GM12878 (cell line): ENCODE results near the gene ROM1. TPM values are rescaled to one million over a fixed set of nuclear protein-coding genes. Genes with fewer than 3 reads are reported as not detected.

Experiments used
- ATAC-seq: fragments of 200-7000 bp; cut with Tn5 transposase; 3 replicates; pipeline ENCODE4 v1.9.1; 2020; ENCODE audit warnings: mild to moderate bottlenecking, moderate library complexity
- BruUV-seq: library from RNA; stranded (reverse); fragments of 400-500 nt; replicated peaks from 2 replicates; lab custom pipeline; 2021; lab: Mats Ljungman, UMichigan
- CTCF ChIA-PET: fragments of 300-600 bp; sonication (Branson Sonifier 250); formaldehyde crosslinking; extraction: SDS; loops from one replicate; lab custom pipeline; 2021; ENCODE audit warnings: inconsistent platforms; lab: Yijun Ruan, JAX
- POLR2A ChIA-PET: fragments of 350-600 bp; formaldehyde crosslinking; extraction: SDS; loops from one replicate; lab custom pipeline; 2021; ENCODE audit warnings: inconsistent platforms; lab: Charles Lee
- RAD21 ChIA-PET: fragments of 300-600 bp; sonication (Branson Sonifier 250); formaldehyde crosslinking; loops from one replicate; lab custom pipeline; 2023; ENCODE audit warnings: antibody characterized with exemption; ENCODE audit not compliant: unreplicated experiment; lab: Charles Lee
- SMC1A ChIA-PET: fragments of 300-600 bp; sonication (Branson Sonifier 250); formaldehyde crosslinking; loops from one replicate; lab custom pipeline; 2023; ENCODE audit not compliant: unreplicated experiment, uncharacterized antibody; lab: Charles Lee
- DNase-seq: peaks from one replicate; pipeline ENCODE4 v3.0.0-alpha.2; 2011; ENCODE audit warnings: low read depth, low spot score
- FAIRE-seq: peaks from 3 replicates; lab custom pipeline; 2011; peaks lifted over from hg19 to GRCh38; lab: Jason Lieb, UNC
- H2AFZ ChIP-seq: 2 replicates; pipeline ENCODE4 v1.6.0; 2011; ENCODE audit warnings: low read depth, low read length, control low read depth; ENCODE audit not compliant: control insufficient read depth
- H3K27ac ChIP-seq: 2 replicates; pipeline ENCODE4 v1.5.1; 2011; ENCODE audit warnings: control low read depth; ENCODE audit not compliant: control insufficient read depth, insufficient read depth
- H3K27me3 ChIP-seq, 2 experiments: replicated peaks in 1 of 2; 2 replicates each; pipeline versions ENCODE4 v1.6.0 to v1.6.1; 2011; ENCODE audit warnings: low read length in 1 of 2; ENCODE audit not compliant: control insufficient read depth in 2 of 2, insufficient read depth in 2 of 2
- H3K36me3 ChIP-seq, 2 experiments: 2 replicates each; pipeline ENCODE4 v1.5.1; 2011; ENCODE audit warnings: low read length in 1 of 2; ENCODE audit not compliant: control insufficient read depth in 2 of 2, insufficient read depth in 2 of 2
- H3K4me1 ChIP-seq: 2 replicates; pipeline ENCODE4 v1.6.1; 2011; ENCODE audit warnings: mild to moderate bottlenecking, low read length, moderate library complexity, mixed read lengths; ENCODE audit not compliant: control insufficient read depth, insufficient read depth
- H3K4me2 ChIP-seq: 2 replicates; pipeline ENCODE4 v1.6.0; 2011; ENCODE audit warnings: control low read depth; ENCODE audit not compliant: control insufficient read depth, insufficient read depth
- H3K4me3 ChIP-seq: fragments of 200-600 bp; sonication (generic); 2 replicates; pipeline ENCODE4 v1.5.1; 2016
- H3K79me2 ChIP-seq: 2 replicates; pipeline ENCODE4 v1.6.0; 2011; ENCODE audit warnings: low read length; ENCODE audit not compliant: control insufficient read depth, insufficient read depth
- H3K9ac ChIP-seq: 2 replicates; pipeline ENCODE4 v1.8.0; 2011; ENCODE audit warnings: low read length, control low read depth, mixed read lengths; ENCODE audit not compliant: control insufficient read depth, insufficient read depth
- H3K9me3 ChIP-seq: replicated peaks from 3 replicates; pipeline ENCODE4 v1.5.1; 2011; ENCODE audit warnings: mild to moderate bottlenecking, low read length; ENCODE audit not compliant: control insufficient read depth, insufficient read depth
- H4K20me1 ChIP-seq: 2 replicates; pipeline ENCODE4 v1.6.0; 2011; ENCODE audit not compliant: control insufficient read depth, insufficient read depth
- CBX5 ChIP-seq: sonication (generic); IDR thresholded peaks from 2 replicates; pipeline ENCODE4 v1.6.1; 2016; ENCODE audit warnings: low read depth, moderate library complexity, mild to moderate bottlenecking, inconsistent platforms
- EED ChIP-seq: sonication (generic); IDR thresholded peaks from 2 replicates; pipeline ENCODE4 v1.6.1; 2016; ENCODE audit warnings: antibody characterized with exemption, low read depth
- MYB ChIP-seq: fragments of 150-350 bp; IDR thresholded peaks from 2 replicates; pipeline ENCODE4 v1.6.1; 2014; ENCODE audit warnings: mild to moderate bottlenecking, low read depth, low read length, borderline replicate concordance
- POLR2A ChIP-seq: IDR thresholded peaks from 2 replicates; pipeline ENCODE4 v1.6.1; 2011; ENCODE audit warnings: low read depth, mild to moderate bottlenecking, low read length
- POLR2AphosphoS5 ChIP-seq: IDR thresholded peaks from 2 replicates; pipeline ENCODE4 v1.6.1; 2011; ENCODE audit warnings: mild to moderate bottlenecking, low read length, inconsistent platforms
- SMAD1 ChIP-seq: fragments of 450-650 bp; IDR thresholded peaks from 2 replicates; pipeline ENCODE4 v1.6.1; 2018; ENCODE audit warnings: mild to moderate bottlenecking, low read depth; ENCODE audit not compliant: partially characterized antibody
- WGBS: methylation state at CpG from one replicate; pipeline ENCODE4 v1.1.6; 2016; ENCODE audit warnings: low lambda C conversion rate; ENCODE audit not compliant: insufficient replicate concordance, insufficient coverage; ENCODE audit errors: missing lambda C conversion rate; 5-methylcytosine and 5-hydroxymethylcytosine counted together
- in situ Hi-C: fragments of 300-500 bp; cut with MboI; formaldehyde crosslinking; loops from 9 replicates; pipeline ENCODE4 v1.14.3; 2018; ENCODE audit warnings: mixed read lengths
- intact Hi-C: fragments of 100-400 bp; cut with micrococcal nuclease; formaldehyde crosslinking; loops from one replicate; pipeline ENCODE4 v1.14.2; 2022; ENCODE audit not compliant: unreplicated experiment
- polyA plus RNA-seq, 11 experiments: library from polyadenylated mRNA; depleted of rRNA in 4 of 11; unstranded in 6 of 11; stranded (reverse) in 5 of 11; fragments of >200 nt; fragmentation: Nextera tagmentation in 4 of 11; fragmentation: Illumina TruSeq in 1 of 11; extraction: Ambion mirVana in 4 of 11; extraction: Trizol in 1 of 11; gene quantifications; 1 replicate in 1 of 11; 2 replicates in 10 of 11; pipeline versions ENCODE4 v1.2.1 to v1.2.3, GENCODE V29; 2011 to 2016; ENCODE audit warnings: inconsistent platforms in 2 of 11, missing spikeins in 2 of 11, low read depth in 1 of 11
- total RNA-seq, 4 experiments: library from RNA; depleted of rRNA in 3 of 4; stranded (reverse); fragments of >200 nt in 3 of 4; fragmentation: Illumina TruSeq in 1 of 4; extraction: Trizol in 1 of 4; gene quantifications; 2 replicates each; pipeline versions ENCODE4 v1.2.1 to v1.2.3, GENCODE V29; 2013 to 2021
- TF ChIP-seq, protein P1 (sequence below): fragments of 450-650 bp; IDR thresholded peaks from 2 replicates; pipeline ENCODE4 v1.6.1; 2017; ENCODE audit warnings: antibody characterized with exemption, mild to moderate bottlenecking, moderate library complexity

ROM1 gene
- total and polyA plus RNA-seq, 10 of the 15 experiments (the other 5 are each of a cell fraction or from before 2014, with no cell fraction given) = 0.42 to 3.0 (median 1.1) TPM

DNA sequence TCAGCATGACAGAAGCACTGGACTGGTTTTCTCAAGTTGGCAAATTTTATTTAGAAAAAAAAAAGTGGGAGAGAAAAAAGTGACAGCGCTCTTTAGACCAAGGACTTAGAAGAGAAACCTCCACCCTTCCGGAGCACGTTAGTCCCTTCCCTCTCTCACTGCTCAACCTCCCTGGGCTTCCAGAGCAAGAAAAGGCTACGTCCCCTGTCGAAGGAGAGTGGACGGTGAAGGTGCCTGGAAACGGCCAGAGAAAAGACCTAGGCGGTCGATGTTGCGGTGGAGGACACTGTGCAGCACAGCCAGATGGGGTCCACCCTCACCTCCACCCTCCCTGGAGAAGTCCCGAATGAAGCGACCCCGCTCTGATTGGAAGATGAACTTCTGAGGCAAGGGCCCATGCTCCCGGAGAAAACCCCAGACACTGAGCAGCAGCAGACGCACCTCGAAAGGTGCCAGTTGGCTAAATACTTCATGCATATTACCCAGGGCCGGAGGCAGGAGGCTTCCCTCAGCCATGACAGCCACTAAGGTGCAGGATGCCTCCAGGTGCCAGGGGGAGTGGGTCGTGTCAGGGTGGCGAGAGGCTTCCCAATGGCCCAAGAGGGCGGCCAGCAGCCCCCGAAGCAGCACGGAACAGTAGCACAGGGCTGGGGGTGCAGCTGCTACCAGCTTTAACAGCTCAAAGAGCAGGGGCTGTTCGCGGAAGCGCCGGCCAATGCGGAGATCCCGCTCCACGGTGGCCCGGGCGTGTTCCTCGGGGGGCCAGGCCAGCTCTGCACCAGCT, 34.0 kb downstream of the ROM1 start:
- POLR2A ChIA-PET = interaction anchor here (0.6 to 14.6 kb wide), 9 partner anchors 9 to 168 kb away, joined by 3 to 295 read pairs (median 6); partner anchors contain the start of genes C11orf98, CSKMT, HNRNPUL2 and LBHD1
- no peak for DNase-seq
- Histone ChIP-seq H3K9me3 (no peaks in the 10 kb centered on the region), H3K4me3 (no peak overlapping the region), H4K20me1 (no peaks in the 10 kb centered on the region; the same call in 1 of the 2 replicates), H2AFZ (no peak overlapping the region), H3K4me2 (peak overlapping the region; percentile 66; the same call in 1 of the 2 replicates), H3K27ac (no peak overlapping the region), H3K4me1 (peaks cover 4% of the 10 kb centered on the region; the same call in 1 of the 2 replicates), H3K9ac (no peak overlapping the region), H3K79me2 (peaks cover 46% of the 10 kb centered on the region), H3K27me3 (no peaks in the 10 kb centered on the region), H3K36me3 (peaks cover 10 to 13% of the 10 kb centered on the region in 2 experiments; a peak in 3 of 4 replicates)
- WGBS = 77% methylated on average over 30 of the region's 32 CpGs
- FAIRE-seq = no peak
- SMC1A ChIA-PET = interaction anchor here (1.2 to 3.1 kb wide), 4 partner anchors 8 to 81 kb away, joined by 3 to 9 read pairs (median 4); partner anchors contain the start of genes C11orf98, CSKMT, HNRNPUL2 and TTC9C
- TF ChIP-seq POLR2A (0 out of 2 replicates have a peak, but pooled peaks have one; percentile 14), CBX5 (no peak), EED (no peak), SMAD1 (no peak), POLR2AphosphoS5 (0 out of 2 replicates have a peak, but pooled peaks have one; percentile 14), MYB (no peak)
- TF ChIP-seq, protein P1, sequence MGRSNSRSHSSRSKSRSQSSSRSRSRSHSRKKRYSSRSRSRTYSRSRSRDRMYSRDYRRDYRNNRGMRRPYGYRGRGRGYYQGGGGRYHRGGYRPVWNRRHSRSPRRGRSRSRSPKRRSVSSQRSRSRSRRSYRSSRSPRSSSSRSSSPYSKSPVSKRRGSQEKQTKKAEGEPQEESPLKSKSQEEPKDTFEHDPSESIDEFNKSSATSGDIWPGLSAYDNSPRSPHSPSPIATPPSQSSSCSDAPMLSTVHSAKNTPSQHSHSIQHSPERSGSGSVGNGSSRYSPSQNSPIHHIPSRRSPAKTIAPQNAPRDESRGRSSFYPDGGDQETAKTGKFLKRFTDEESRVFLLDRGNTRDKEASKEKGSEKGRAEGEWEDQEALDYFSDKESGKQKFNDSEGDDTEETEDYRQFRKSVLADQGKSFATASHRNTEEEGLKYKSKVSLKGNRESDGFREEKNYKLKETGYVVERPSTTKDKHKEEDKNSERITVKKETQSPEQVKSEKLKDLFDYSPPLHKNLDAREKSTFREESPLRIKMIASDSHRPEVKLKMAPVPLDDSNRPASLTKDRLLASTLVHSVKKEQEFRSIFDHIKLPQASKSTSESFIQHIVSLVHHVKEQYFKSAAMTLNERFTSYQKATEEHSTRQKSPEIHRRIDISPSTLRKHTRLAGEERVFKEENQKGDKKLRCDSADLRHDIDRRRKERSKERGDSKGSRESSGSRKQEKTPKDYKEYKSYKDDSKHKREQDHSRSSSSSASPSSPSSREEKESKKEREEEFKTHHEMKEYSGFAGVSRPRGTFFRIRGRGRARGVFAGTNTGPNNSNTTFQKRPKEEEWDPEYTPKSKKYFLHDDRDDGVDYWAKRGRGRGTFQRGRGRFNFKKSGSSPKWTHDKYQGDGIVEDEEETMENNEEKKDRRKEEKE = no peak
- RAD21 ChIA-PET = interaction anchor here (0.6 to 1.6 kb wide), 3 partner anchors 18 to 124 kb away, joined by 3 to 9 read pairs (median 5); partner anchors contain the start of genes C11orf98, CSKMT, MTA2 and TAF6L
- BruUV-seq = no TSS peak
- in situ Hi-C loops (no loop called here), intact Hi-C loops (loop anchor here (2.0 kb wide), 1 partner anchor 24 kb away; no protein-coding TSS in a partner anchor)
- CTCF ChIA-PET = interaction anchor here (1.6 kb wide), 1 partner anchor 55 kb away, joined by 7 read pairs; the partner anchor contains the start of gene TUT1
- no peak for ATAC-seq
